Activated effector memory CD4-positive, alpha-beta T cell treated with anti-CD3 and anti-CD28 coated beads, Interleukin-2, amount 50 U/mL, for 16 hours (primary cell): ENCODE data around the gene RIT2.

Experiments
- DNase-seq: peaks from one replicate; pipeline ENCODE4 v3.0.0-alpha.2; 2020

RIT2 gene

GRCh38 chr18:43080671-43081070 lies 34.8 kb downstream of the RIT2 start:
- DNase-seq, result no peak

- no peak for DNase-seq
These were observed 36.1 kb downstream of the RIT2 start for GRCh38 chr18:43079422-43079821.

GRCh38 chr18:43078478-43079092 lies 36.9 kb downstream of the RIT2 start:
- DNase-seq, result no peak

- no peak for DNase-seq
These were observed 37.8 kb downstream of the RIT2 start for GRCh38 chr18:43077510-43078308.

GRCh38 chr18:43073771-43074170 lies 41.7 kb downstream of the RIT2 start:
- DNase-seq, result no peak

GRCh38 chr18:43068781-43069180 lies 46.7 kb downstream of the RIT2 start:
- no peak for DNase-seq

GRCh38 chr18:43067570-43067969 lies 47.9 kb downstream of the RIT2 start:
- no peak for DNase-seq

- DNase-seq, result no peak
These were observed 53.7 kb downstream of the RIT2 start for GRCh38 chr18:43061816-43062215.

GRCh38 chr18:43061318-43061717 lies 54.2 kb downstream of the RIT2 start:
- DNase-seq, result no peak

- no peak for DNase-seq
These were observed 55.5 kb downstream of the RIT2 start for GRCh38 chr18:43060020-43060419.

- no peak for DNase-seq
These were observed 60.5 kb downstream of the RIT2 start for GRCh38 chr18:43054815-43055519.

- no peak for DNase-seq
These were observed 66.5 kb downstream of the RIT2 start for GRCh38 chr18:43049021-43049420.

- no peak for DNase-seq
These were observed 69.2 kb downstream of the RIT2 start for GRCh38 chr18:43046322-43046721.

GRCh38 chr18:43043626-43044025 lies 71.9 kb downstream of the RIT2 start:
- no peak for DNase-seq

GRCh38 chr18:43040281-43040680 lies 75.2 kb downstream of the RIT2 start:
- DNase-seq, result no peak

GRCh38 chr18:43034683-43035500 lies 80.6 kb downstream of the RIT2 start:
- DNase-seq, result no peak

GRCh38 chr18:43031169-43031568 lies 84.3 kb downstream of the RIT2 start:
- DNase-seq, result no peak

GRCh38 chr18:43029414-43029813 lies 86.1 kb downstream of the RIT2 start:
- DNase-seq, result no peak

GRCh38 chr18:43022874-43023273 lies 92.6 kb downstream of the RIT2 start:
- DNase-seq, result no peak

- DNase-seq, result no peak
These were observed 97.9 kb downstream of the RIT2 start for GRCh38 chr18:43017622-43018021.

GRCh38 chr18:43013486-43013885 lies 102.0 kb downstream of the RIT2 start:
- DNase-seq, result no peak

- no peak for DNase-seq
These were observed 102.5 kb downstream of the RIT2 start for GRCh38 chr18:43012951-43013350.

- DNase-seq, result no peak
These were observed 104.9 kb downstream of the RIT2 start for GRCh38 chr18:43010611-43011010.
